ENCODE data around the gene BICD1.
"Not testable (repeated sequence)": the region's sequence is repeated elsewhere in the genome, so short reads cannot be mapped to it uniquely, and the experiment has no call there.

BICD1 gene

DNA sequence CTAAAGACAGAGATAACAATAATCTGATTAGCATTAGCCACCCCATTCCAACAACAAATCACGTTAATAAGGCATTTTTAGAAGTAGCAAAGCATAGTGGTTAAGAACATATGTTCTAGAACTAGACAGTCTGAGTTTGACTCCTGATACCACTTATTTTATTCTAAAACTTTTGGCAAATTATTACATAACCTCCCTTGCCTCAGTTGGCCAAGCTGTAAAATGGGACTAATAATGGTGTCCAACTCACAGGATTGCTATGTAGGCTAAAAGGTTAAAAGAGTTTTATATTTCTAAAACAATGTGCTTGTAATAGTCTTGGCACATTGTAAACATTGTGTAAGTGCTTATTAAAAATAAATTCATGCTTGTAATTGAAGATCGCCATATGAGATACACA is 168.0 kb downstream of the BICD1 start:
- no peak for DNase-seq (ENCODE audit: low read depth in 3 of 3, low spot score in 1 of 3)

DNA sequence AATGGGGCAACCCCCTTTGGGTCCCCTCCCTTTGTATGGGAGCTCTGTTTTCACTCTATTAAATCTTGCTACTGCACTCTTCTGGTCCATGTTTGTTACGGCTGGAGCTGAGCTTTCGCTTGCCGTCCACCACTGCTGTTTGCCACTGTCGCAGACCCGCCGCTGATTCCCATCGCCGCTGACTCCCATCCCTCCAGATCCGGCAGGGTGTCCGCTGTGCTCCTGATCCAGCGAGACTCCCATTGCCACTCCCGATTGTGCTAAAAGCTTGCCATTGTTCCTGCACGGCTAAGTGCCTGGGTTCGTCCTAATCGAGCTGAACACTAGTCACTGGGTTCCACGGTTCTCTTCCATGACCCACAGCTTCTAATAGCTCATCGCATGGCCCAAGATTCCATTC is 168.9 kb downstream of the BICD1 start:
- DNase-seq (ENCODE audit: low read depth in 3 of 3, low spot score in 1 of 3) = not testable (repeated sequence)

GRCh38 chr12:32277774-32278173 is 171.1 kb downstream of the BICD1 start:
- no peak for DNase-seq (ENCODE audit: low read depth in 3 of 3, low spot score in 1 of 3)

DNA sequence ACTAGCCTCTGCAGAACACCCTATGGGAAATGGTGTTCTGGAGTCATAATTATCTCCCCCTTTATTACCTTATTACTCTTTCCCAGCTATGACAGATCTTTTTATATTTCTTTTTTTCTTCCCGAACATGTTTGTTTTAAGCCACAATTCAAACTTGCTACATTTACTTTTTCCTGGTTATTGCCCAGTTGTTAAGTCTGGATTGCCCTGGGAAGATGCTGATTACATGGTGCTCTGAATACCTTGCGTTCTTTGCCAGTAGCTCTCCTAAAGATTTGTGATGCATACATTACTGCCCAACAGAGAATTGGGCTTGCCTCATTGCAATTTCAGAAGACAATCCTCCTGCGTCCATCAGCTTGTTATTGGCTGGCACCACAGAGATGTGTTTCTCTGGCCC is 174.5 kb downstream of the BICD1 start:
- no peak for DNase-seq (ENCODE audit: low read depth in 3 of 3, low spot score in 1 of 3)

DNA sequence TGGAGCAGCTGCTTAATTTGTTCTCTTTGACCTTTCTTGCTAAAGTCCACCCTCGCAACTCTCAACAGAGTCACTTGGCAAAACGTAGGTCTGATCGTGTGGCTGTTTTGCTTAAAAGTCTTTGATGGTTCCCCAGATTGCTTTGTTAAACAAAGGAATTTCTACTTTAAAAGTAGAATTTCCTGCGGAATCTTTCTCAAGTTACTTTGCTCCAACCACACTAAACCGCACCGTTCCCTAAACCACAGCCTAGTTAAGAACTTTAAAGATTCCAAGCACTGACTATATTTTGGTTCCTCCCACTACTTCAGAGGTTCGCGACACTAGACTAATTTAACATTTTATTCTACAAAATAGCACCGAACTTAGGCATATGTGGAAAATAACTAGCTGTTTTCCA is 177.9 kb downstream of the BICD1 start:
- no peak for DNase-seq (ENCODE audit: low read depth in 3 of 3, low spot score in 1 of 3)

- no peak for DNase-seq (ENCODE audit: low read depth in 3 of 3, low spot score in 1 of 3)
Measured at GRCh38 chr12:32285021-32285420, 178.4 kb downstream of the BICD1 start.

DNA sequence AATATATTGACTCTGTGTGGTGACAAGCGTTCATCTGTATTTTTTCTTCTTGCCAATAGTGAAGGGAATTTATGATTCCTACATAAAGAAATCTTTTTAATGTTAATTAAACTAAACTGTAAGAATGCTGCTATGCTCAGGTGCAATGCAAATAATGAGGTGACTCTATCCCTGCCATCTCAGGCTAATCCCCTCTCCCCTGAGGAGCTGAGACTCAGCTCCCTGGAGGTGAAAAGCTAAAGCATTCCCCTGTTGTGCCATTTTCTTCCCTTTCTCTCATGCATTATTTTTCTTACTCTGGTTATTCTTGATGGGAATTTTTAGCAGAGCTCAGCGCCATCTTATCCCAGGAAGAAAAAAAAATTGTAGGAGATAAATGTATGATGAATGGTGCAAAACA is 178.8 kb downstream of the BICD1 start:
- no peak for DNase-seq (ENCODE audit: low read depth in 3 of 3, low spot score in 1 of 3)

DNA sequence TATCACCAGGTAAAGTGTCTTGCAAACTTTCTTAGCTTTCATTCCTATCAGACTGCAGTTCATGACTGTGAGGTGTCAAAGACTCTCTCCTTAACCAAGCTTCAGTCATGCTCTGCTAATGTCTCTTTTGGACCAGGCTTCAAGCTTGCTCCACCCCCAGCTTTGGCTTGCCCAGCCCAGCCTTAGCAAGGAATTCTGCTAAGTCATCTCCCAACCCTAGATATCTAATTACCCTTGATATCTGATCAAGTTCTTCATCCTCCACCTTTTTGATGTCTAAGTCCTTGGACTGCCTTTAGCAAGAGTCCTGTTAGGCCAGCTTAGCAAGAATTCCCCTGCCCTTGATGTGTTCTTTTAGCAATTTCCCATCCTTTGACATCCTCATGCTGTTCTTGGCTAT is 183.8 kb downstream of the BICD1 start:
- DNase-seq (ENCODE audit: low read depth in 3 of 3, low spot score in 1 of 3) = no peak

DNA sequence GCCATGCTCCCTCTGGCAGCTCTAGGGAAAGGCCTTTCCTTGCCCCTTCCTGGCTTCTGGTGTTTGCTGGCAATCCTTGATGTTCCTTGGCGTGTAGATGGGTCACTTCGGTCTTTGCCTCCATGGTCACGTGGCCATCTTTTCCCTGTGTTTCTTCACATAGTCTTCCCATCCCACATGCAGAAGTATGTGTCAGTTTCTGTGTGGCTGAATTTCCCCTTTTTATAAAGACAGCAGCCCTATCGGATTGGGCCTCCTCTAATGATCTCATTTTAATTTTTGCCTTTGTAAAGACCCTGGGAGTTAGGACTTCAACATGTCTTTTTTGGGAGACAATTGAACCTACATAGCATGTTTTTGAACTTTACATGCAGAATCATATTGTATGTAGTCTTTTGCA is 185.5 kb downstream of the BICD1 start:
- DNase-seq (ENCODE audit: low read depth in 3 of 3, low spot score in 1 of 3) = no peak

GRCh38 chr12:32293808-32294419 is 187.3 kb downstream of the BICD1 start:
- DNase-seq (ENCODE audit: low read depth in 3 of 3, low spot score in 1 of 3) = no peak

- no peak for DNase-seq (ENCODE audit: low read depth in 3 of 3, low spot score in 1 of 3)
Measured at GRCh38 chr12:32296567-32296966, 189.9 kb downstream of the BICD1 start.

- no peak for DNase-seq (ENCODE audit: low read depth in 3 of 3, low spot score in 1 of 3)
Measured at GRCh38 chr12:32298917-32299316, 192.3 kb downstream of the BICD1 start.

- no peak for DNase-seq (ENCODE audit: low read depth in 3 of 3, low spot score in 1 of 3)
Measured at GRCh38 chr12:32301216-32301615, 194.6 kb downstream of the BICD1 start.

DNA sequence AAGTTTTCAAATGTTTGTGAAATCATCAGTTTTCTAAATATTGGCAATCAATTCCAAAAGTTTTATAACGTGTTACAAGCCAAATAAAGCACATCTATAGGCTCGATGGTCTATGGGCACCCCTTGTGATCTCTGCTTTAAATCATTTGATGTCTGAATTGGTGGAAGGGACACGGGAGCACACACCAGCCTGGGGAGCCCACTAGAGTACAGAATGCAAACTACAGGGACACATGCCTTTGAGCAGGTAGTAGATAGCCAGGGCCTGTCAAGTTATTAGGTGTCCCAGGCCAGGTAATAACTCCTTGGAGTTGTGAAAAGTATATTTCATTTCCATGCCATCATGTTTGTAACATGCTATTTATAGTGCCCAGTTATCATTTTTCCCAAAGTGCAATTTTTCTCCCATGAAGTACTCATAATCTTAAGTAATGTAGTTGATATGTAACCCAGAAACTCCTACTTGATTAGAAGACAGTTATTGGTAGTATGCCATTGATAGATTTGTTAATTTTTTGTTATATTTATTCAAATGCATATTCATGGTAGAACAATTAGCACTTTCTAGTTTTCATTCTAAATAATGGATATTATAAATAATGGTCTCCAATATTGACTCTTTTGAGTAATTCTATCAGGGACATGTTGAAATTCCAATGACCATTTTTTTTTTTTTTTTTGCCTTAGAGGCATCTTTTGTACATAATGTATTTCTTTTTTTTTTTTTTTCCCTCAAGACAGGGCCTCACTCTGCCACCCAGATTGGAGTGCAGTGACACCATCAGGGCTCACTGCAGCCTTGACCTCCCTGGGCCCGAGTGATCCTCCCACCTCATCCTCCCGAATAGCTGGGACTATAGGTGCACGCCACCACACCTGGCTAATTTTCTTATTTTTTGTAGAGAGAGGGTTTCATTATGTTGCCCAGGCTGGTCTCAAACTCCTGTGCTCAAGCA is 195.8 kb downstream of the BICD1 start:
- no peak for DNase-seq (ENCODE audit: low read depth in 3 of 3, low spot score in 1 of 3)

- DNase-seq (ENCODE audit: low read depth in 3 of 3, low spot score in 1 of 3) = no peak
Measured at GRCh38 chr12:32303174-32303549, 196.5 kb downstream of the BICD1 start.

DNA sequence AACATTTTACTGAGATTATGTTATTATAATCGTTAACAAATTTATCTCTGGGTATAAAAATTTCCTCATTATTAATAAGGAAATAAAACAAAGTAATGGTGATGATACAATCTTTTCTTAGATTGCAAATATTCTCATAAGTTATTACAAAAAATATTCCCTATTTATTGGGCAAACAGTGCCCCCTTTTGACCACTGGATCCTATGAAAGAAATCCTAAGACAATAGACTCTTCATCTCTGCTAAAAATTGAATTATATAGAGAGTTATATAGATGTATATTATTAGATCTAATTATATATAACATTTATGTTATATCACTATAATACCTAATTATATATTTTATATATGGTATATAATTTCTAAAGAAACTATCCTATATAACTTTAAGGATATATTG is 198.5 kb downstream of the BICD1 start:
- DNase-seq (ENCODE audit: low read depth in 3 of 3, low spot score in 1 of 3) = no peak

- no peak for DNase-seq (ENCODE audit: low read depth in 3 of 3, low spot score in 1 of 3)
Measured at GRCh38 chr12:32307326-32307725, 200.7 kb downstream of the BICD1 start.

- DNase-seq (ENCODE audit: low read depth in 3 of 3, low spot score in 1 of 3) = no peak
Measured at GRCh38 chr12:32309811-32310736, 203.4 kb downstream of the BICD1 start.

DNA sequence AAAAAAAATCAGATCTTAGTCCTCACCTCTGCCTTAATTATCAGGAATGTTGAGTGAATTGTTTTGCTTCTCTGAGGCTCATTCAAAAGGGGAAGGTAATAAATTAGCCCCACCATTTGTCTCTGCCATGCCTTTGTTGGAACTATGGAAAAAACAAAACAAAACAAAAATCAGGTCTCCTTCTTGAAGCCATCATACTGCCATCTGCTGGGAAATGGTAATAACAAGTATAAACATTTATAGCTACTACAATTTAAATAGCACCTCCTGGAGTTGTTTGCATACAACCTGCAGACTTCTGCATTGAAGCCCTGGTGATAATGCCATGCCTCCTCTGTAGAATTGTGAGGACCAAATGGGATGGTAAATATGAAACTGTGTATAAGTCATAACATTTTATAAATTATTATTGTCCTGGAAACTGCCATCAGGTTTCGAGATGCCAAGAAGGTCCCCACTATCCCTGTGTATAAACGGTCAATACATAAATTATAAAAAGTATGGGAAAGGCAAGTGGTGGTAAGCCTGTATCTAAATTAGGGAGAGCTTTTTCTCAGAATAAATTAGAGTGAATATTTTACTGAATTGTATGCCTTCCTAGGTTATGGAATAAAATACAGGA is 205.5 kb downstream of the BICD1 start:
- no peak for DNase-seq (ENCODE audit: low read depth in 3 of 3, low spot score in 1 of 3)

DNA sequence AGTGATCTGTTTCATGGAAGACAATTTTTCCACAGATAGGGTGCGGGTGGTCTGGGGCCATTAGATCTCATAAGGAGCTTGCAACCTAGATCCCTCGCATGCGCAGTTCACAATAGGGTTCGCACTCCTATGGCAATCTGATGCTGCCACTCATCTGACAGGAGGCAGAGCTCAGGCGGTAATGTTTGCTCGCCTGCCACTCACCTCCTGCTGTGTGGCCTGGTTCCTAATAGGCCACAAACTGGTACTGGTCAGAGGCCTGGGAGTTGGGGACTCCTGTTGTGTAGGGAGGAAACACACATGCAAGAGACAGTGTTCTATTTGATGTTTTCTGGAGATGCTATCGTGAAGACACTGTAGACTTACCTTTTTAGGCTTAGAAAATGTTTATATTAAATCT is 215.7 kb downstream of the BICD1 start:
- DNase-seq (ENCODE audit: low read depth in 3 of 3, low spot score in 1 of 3) = no peak

DNA sequence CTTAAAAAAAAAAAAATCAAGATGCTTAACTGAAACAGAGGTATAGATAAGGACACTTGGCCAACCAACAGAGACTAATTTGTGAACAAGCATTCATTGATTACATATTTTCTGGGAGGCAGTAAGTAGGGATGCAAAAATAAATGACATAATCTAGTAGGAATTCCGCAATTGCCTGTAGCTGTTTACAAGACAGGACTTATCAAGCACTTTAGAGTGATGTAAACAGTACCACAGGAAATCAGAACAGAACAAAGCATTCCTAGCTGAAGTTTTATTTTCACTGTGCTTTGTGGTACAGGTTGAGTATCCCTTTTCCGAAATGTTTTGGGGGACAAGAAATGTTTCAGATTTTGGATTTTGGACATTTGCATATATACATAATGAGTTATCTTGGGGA is 224.5 kb downstream of the BICD1 start:
- DNase-seq (ENCODE audit: low read depth in 3 of 3, low spot score in 1 of 3) = no peak
